GM12872 (cell line): ENCODE measurements around the gene ZBTB20.

Experiments
- TF ChIP-seq, protein P1 (sequence below): IDR thresholded peaks from 3 replicates; pipeline ENCODE4 v1.5.1; 2011; ENCODE audit warnings: low read depth, mild to moderate bottlenecking, low read length, moderate library complexity; ENCODE audit not compliant: insufficient read depth

ZBTB20 gene

DNA sequence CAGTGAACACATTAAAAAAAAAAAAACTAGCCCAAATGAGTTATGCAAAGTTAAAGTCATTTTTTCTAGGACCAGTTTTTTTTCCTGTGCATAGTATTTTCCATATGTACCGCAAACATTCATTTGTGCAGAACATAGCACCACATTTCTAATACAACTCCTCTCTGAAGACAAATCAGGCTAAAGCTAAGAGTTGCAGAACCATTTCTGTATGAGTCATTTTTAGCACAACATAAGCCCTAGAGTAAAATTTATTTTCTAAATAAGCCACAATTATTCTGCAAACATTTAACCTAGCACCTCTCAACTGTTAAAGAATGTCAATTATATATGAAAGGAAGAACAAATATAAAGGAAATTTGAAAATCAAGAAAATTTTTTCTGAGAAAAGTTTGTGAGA, 477.5 kb downstream of the ZBTB20 start:
- TF ChIP-seq, protein P1, sequence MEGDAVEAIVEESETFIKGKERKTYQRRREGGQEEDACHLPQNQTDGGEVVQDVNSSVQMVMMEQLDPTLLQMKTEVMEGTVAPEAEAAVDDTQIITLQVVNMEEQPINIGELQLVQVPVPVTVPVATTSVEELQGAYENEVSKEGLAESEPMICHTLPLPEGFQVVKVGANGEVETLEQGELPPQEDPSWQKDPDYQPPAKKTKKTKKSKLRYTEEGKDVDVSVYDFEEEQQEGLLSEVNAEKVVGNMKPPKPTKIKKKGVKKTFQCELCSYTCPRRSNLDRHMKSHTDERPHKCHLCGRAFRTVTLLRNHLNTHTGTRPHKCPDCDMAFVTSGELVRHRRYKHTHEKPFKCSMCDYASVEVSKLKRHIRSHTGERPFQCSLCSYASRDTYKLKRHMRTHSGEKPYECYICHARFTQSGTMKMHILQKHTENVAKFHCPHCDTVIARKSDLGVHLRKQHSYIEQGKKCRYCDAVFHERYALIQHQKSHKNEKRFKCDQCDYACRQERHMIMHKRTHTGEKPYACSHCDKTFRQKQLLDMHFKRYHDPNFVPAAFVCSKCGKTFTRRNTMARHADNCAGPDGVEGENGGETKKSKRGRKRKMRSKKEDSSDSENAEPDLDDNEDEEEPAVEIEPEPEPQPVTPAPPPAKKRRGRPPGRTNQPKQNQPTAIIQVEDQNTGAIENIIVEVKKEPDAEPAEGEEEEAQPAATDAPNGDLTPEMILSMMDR = no peak

DNA sequence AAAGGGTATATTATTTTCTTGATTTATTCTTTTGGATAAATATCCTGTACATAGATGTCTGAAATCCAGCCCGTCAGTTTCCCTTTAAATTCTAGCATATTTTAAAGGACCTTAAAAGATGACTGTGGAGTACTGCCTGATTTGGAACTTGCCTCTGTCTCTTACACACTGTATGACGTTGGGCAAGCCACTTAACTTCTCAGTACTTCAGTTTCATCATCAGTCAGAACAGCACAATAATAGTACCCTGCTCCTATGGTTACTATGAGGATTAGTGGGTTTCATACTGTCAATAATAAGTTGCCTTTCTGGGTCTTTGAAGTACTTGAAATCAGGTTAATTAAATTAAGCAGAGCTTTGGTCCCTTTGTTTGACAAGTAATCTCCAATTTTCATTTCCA, 479.0 kb downstream of the ZBTB20 start:
- TF ChIP-seq, protein P1 = no peak

DNA sequence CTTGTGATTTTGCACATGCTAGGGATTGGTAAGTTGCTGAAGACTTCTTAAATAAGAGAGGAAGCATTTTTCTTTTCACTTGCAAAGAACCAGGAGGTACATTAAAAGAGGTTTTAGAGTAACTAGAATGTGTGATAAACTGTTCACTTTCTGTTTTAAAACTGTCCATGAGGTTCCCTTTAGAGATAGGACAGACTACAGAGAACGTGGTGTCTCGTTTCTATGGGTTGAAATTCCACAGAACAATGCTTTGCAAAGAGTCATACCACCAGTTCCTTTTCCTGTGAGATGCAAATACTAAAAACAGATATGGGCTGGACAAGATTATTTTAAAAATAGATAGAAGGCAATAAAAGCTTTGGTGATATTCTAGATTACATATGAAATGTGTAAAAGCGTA, 480.5 kb downstream of the ZBTB20 start:
- TF ChIP-seq, protein P1 = no peak

DNA sequence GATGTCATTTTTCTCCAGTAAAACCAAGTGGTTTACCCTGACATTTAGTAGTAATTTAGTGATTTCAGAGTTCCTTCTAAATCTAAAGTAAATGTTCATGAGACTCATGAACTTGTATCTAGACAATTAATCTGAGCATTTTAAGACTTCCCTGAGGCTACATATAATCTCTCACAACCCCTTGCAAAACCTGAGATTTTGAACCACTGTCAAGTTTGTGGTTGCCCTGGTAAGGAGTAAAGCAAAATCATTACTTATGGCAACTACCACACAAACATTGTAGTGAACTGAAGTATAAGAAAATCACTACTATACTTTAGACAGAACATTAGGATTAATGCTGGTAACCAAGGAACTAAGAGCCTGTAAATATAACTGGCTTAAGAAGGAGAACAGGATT, 483.1 kb downstream of the ZBTB20 start:
- TF ChIP-seq, protein P1 = no peak

DNA sequence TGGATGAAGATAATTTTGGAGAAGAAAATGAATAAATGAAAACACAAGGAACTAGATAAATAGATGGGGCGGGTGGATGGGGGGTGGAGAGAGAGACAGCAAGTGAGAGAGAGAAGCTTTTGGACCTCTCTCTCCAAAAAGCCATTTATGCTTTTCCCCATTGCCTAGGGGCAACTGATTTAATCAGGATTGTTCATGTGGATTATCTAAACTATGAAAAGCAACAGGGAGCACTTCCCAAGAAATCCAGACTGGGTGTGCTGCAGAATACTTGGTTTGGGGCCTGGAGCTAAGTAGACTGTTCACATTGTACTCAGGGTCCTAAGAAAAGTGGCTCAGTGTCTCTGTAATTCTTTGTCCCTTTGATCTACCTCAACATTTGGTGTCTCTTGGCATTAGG, 486.3 kb downstream of the ZBTB20 start:
- TF ChIP-seq, protein P1 = no peak

DNA sequence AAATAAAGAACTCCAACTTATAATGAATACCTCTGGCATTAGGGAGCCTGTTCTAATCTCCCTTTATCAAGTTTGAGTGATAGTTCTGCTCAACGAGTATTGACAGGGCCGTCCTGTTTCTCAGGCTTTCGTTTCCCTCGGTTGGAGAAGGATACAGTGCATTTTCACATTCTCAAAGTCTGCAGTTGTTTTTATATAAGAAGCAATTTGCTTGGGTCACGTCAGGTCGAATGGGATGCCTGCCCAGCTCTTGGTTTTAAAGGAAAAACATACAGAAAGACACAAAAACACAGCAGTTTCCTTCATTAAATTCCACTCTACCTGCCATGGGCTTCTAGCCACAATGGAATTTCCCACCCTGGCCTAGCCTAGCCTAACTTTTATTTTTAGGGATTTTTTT, 487.0 kb downstream of the ZBTB20 start:
- TF ChIP-seq, protein P1 = no peak

DNA sequence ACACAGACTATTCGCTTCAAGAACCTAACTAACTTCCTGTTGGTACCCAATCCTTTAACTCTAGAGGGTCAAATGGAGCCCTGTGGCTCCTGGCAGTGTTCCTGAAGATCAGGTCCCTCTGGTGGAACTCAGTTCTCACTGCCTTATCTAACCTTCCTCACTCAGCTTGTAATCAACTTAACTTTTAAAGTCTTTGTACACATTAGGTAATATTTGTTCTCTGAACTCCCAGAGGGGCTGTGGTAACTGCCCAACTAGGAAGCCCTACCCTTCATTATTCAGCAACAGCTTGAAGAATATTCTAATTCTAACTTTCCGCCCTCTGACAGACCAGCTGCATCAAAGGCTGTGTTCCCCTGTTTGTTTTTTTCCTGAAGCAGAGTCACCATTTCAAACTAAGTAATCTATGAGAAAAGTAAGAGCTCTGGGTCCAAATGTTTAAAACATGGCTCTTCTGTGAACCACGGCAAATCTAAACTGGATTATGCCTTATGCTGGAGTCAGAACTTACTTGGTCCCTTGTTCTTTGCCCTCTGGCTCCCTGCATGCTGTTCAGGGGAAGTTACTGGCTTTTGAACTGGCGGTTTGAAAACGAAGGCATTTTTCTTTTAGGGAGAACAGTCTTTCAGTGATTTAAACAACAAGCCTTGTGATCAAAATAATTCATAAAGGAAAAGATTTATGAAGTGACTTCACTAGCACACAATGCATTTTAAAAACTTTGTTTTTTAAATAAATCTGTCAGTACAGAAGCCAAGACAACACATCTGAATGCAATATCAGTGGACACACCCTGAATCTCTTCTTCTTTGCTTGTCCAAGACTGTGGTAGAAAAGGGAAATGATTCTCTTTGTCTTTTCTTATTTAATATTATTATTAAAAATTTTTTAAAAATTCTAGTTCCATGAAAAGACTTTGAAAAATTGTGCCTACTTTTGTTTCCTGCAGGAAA, 487.7 kb downstream of the ZBTB20 start:
- TF ChIP-seq, protein P1 = no peak
